Astrocyte of the cerebellum (primary cell): ENCODE data around the gene NAAA.
A peak's percentile ranks its signal among the peaks of the same experiment; 100 is the strongest.
"Not testable (repeated sequence)": the region's sequence is repeated elsewhere in the genome, so short reads cannot be mapped to it uniquely, and the experiment has no call there.

ENCODE experiments used
- DNase-seq: peaks from one replicate; pipeline ENCODE4 v3.0.0-alpha.2; 2011; ENCODE audit warnings: low read depth
- H3K4me3 ChIP-seq: 2 replicates; pipeline ENCODE4 v1.5.1; 2011; ENCODE audit warnings: mild to moderate bottlenecking, low read depth, low read length, moderate library complexity
- CTCF ChIP-seq: IDR thresholded peaks from 2 replicates; pipeline ENCODE4 v1.5.1; 2012; ENCODE audit warnings: low read length, low read depth, moderate library complexity, mild to moderate bottlenecking; ENCODE audit errors: missing control alignments
- in situ Hi-C: cut with HindIII; loops from 2 replicates; pipeline ENCODE4 v1.10.0; 2017; ENCODE audit warnings: low sequenced_read_pairs

NAAA gene

DNA sequence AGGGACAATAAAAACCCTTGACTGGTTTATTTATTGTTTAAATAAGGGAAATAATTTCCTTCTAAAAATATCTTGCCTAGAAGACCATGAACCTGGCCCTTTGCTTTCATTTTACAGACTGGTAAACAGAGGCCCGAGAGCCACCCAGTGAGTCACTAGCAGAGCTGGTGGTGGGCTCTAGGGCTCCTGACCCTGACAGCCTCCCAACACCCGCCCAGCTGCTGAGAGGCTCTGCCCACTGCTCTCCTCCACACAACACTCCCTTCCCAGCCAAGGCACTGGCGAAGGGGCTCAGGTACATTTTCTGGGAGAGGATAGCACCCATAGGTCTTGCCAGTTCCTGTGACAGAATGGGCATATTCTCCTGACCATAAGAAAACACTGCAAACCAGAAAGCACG, 20.5 kb downstream of the NAAA start:
- no peak for TF ChIP-seq CTCF
- H3K4me3 ChIP-seq = no peak overlapping the region
- in situ Hi-C loops = no loop called here
- no peak for DNase-seq

DNA sequence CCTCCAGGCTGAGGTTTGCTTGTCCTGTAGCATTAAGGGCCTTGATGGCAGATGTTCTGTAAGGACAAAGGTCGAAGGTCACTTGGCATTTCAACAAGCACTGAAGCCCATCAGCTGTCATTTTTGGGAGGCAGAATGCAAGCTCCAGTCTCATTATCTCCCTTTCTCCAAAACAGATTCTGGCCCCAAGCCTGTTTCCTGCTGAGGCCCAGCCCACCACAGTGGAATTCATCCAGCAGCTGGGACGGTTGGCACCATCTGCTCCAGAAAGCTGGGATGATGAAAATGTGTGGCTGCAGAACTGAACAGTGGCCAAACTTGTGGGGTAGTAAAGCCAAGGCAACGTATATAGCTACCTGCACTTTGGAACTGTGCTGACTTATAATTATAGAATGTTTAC, 20.9 kb downstream of the NAAA start:
- in situ Hi-C loops = no loop called here
- DNase-seq = peak; percentile 67
- TF ChIP-seq CTCF = no peak
- H3K4me3 ChIP-seq = no peak overlapping the region

DNA sequence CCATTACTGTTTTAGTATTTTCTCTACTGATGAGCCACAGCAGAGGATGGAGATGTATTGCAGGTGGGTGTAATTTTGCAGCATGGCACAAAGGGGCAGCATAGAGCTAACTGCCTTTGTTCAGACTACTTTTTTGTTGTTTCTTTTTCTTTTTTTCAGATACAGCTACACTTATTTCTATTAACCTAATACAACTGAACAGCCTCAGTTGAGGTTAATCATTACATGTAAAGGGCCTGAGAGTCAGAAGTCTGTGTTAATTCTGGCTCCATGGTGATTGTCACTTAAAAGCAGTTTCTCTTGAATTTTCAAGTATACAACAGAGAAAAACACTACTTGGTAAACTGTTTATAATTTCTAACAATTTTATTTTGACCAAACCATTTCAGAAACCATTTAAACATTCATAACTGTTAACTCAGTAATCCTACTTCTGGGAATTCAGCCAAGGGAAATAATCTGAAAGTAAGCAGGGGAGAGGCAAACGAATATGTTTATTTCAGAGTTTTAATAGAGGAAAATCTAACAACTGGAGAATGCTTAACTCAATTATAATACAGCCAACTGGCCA, 24.6 kb downstream of the NAAA start:
- in situ Hi-C loops = no loop called here
- peak; percentile 57 for DNase-seq
- peak; percentile 95 for TF ChIP-seq CTCF
- H3K4me3 ChIP-seq = no peak overlapping the region

DNA sequence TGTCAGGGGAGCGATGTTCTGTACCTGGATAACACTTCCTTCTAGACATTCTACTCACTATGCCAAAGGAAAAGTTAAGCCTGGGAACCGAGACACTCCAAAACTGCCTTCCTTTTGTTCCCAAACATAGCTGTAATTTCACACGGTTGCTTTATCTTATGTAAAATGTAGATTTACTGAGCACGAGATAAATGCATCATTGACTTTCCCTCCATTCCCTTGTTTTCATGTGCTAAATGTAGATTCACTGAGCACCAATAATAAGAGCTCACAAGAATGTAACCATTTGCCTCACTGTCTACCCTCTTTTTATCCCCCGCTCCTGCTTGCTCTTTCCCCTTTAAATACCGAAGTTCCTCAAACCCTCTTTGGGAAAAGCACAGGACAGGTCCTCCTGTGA, 27.8 kb downstream of the NAAA start:
- in situ Hi-C loops = no loop called here
- H3K4me3 ChIP-seq = no peak overlapping the region
- TF ChIP-seq CTCF = no peak
- DNase-seq = no peak

GRCh38 chr4:75910831-75911230, 30.0 kb downstream of the NAAA start:
- DNase-seq, H3K4me3 ChIP-seq, in situ Hi-C loops: not testable (repeated sequence)

DNA sequence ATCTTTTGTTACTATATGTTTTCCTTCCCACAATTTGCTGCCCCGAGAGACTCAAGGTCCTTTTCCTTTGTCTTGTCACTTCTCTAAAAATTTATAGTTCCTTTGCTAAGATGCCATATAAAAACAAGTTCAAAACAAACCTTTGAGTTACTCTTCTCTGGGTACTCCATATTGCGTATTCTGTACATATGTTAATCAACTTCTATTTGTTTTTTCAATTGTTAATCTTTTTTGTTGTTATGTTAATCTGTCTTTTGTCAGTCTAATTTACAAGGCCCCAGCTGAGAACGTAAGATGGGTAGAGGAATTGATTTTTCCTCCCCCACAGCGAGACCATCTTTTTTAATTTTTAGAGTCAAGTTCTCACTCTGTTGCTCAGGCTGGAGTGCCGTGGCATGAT, 31.4 kb downstream of the NAAA start:
- in situ Hi-C loops = no loop called here

GRCh38 chr4:75908555-75908954, 32.3 kb downstream of the NAAA start:
- TF ChIP-seq CTCF = no peak
- H3K4me3 ChIP-seq = no peak overlapping the region
- DNase-seq = no peak
- in situ Hi-C loops = no loop called here

More for the DNA sequence above, 31.4 kb downstream of the NAAA start:
- TF ChIP-seq CTCF = no peak
- DNase-seq = no peak
- H3K4me3 ChIP-seq = no peak overlapping the region
